ENCODE results near the gene PRKAG2.
A peak's percentile ranks its signal among the peaks of the same experiment; 100 is the strongest.

PRKAG2 gene

DNA sequence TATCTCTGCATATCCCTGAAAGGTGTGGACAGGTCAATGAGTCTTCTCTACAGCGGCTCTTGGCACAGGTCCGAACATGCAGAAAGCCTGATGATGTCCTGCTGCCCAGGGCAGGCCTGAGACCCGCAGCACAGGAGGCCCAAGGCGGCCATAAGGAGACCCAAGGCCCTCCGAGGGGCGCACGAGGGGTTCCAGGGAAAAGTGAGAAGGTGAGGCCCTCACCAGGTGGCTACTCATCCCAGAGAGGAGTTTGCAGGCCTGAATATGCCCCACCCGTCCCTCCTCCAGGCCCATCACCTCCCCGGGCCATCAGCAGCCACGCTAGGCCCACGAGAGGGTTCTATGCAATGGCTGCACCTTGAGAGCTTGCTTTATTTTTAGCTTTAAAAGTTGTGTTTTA is 183.8 kb downstream of the PRKAG2 start:
- no peak for DNase-seq (ENCODE audit: low read depth)

- no peak for DNase-seq (ENCODE audit: low read depth)
Observed at GRCh38 chr7:151692721-151693120, 184.2 kb downstream of the PRKAG2 start.

DNA sequence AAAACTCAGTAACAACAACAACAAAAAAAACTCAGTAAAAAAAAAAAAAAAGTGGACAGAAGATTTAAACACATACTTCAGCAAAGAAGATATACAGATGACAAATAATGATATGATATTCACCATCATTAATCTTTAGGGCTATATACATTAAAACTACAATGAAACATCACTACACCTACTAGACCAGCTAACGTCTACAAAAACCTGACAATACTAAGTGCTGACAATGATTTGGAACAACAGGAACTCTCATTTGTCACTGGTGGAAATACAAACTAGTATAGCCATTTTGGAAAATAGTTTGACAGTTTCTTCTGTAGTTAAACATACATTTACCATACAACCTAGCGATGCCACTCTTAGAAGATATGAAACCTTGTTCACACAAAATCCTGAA is 185.5 kb downstream of the PRKAG2 start:
- no peak for DNase-seq (ENCODE audit: low read depth)

DNA sequence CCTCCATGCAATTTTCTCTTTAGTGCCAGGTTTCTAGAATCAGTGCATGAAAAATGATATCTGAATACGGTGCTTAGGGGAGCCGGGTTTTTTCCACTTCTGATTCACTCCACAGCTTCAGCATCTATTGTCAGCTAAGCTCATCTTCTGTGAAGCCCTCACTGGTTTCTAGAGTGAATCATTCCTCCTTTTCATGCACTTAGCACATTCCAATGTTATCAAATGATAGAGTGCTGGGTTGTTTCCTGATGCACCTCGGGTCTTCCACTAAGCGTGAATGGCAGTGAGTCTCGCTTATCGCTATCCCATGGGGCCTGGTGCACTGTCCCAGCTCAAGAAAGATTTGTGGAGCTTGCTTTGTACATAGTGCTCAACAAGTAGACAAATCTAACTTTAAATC is 186.3 kb downstream of the PRKAG2 start:
- no peak for DNase-seq (ENCODE audit: low read depth)

DNA sequence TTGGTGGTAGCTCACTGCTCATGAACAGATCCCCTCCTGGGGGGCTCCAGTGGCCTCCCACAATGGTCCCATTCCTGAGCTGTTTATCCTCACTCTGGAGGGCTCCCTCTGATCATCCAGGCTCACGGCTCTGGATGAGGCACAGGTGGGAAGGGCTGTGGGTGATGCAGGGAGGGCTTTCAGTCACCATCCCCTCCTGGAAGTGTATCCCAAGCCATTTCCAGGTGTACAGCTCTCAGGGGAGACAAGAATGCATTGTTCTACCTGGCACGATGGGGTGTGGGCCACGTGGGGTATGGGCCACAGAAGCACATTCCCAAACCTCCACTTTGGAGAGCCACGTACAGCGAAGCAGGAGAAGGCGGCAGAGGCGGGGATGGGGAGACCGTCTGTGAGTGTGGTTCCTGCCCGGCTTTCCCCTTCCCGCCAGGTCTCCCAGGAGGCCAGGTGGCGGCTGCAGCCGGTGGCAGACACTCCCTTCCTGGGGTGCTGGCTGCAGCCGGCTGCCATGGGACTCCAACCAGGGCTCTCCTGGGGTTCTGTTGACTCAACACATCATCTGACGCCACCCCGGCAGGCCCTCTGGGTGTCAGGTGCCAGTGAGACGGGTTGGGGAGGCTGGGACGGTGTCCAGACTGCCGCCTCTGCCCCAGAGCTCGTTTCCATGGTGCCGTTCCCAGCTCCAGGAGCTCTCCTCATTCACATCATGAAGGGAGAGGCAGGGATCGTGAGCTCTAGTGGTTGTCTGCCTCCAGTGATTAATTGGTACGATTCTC is 187.5 kb downstream of the PRKAG2 start:
- DNase-seq (ENCODE audit: low read depth), result no peak

DNA sequence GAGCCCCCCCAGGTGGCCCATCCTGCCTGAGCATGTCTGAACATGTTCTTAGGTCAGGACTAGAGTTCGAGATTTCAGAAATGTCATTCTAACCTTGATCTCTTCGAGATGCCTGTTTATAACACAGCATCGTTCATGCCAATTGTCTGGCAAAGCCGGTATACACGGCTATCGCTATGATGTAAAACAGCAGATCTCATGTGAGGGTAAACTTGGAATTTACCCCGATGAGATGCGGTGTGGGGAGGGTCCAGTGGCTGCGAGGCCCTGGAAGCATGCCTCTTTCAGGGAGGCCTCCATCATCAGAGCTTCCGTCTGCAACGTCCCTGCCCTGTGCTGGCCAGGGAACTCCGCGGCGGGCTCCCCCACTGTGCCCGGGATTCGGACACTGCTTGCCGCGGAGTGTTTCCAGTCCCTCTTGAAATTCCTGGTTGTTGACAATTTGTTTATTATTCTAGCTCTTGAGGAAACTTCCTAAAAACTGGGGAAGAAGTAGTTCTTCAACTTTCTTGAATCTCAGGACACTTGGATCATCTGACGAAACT is 188.6 kb downstream of the PRKAG2 start:
- DNase-seq (ENCODE audit: low read depth), result no peak

DNA sequence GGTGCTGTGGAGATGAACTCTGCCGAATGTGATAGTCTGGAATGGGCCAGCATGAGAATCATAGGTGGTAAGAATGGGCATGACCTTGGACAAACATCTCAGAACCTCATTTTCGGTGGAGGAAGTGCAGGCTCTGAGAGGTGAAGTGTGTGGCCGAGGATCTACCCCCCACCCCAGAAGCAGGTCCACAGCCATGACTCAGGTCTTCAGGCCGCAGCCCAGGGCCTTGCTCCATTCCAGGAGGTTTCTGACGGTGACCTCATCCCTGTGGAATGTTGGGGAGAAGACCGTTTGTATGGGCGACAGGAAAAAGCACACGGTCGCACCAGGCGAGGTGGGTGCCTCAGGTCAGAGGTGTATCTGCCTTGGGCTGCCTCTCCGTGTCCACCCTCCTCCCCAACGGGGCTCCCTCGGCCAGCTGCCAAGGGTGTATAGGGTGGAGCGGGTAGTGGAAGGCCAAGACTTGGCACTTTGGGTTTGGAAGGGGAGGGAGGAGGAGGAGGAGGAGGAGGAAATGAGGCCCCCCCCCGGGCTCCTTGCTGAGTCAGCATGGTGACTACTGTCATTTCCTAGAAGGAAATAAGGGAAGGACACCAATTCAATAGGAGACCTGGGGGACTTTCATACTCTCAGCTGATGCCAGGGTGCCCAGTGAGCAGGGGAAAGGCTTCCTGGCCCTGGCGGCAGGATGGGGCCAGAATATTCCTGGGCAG is 189.2 kb downstream of the PRKAG2 start:
- peak; percentile 94 for DNase-seq (ENCODE audit: low read depth)

DNA sequence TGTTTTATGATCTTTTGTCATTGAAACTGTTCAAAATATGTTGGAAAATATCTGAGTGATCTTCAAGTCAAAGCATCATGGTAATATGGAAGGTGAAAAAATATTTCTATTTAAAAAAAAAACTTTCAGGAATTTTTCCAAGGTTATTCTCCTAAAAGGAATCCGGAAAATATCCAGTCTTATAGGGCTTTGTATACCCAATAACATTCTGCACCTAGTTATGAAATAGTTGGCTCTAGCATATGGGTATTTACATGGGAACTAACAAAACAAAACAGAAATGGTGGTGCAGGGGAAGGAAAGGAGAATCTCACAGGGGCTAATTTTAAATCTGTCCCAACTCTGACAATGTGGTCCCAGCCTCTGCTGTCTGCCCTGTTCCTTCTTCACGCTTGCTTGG is 190.1 kb downstream of the PRKAG2 start:
- no peak for DNase-seq (ENCODE audit: low read depth)

DNA sequence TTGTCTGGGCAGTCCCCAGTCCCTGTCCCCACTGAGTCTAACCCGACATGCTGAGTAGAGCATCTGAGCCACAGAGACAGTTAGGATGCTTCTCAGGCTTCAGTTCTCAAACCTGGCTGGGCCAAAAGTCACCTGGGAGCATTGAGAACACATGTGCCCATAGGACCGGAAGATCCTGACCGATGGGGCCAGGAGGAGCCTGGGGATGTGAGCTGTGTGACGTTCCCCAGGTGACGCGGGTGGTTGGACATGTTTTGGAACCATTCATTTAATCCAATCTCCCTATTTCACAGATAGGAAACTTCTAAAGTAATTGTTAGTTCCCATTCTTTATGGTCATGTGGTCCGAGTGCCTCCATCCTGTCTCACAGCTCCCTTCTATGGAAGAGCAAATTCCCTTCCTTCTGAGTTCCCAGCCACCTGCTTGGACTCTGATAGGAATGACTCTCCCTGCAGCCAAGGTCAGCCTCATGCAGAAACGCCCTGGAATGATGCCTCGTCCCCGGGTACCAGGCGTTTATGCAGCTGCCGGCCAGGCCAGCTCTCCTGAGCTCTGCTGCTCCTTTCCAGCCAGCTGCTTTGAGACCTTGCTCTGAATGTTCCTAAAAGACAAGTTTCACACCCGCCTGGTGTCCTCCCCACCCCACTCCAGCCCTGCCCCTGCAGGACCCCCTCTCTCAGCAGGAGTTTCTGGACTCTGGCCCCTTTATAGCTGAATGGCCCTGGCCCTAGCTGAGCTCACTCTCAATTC is 190.7 kb downstream of the PRKAG2 start:
- no peak for DNase-seq (ENCODE audit: low read depth)

GRCh38 chr7:151684408-151685175 is 192.3 kb downstream of the PRKAG2 start:
- no peak for DNase-seq (ENCODE audit: low read depth)

DNA sequence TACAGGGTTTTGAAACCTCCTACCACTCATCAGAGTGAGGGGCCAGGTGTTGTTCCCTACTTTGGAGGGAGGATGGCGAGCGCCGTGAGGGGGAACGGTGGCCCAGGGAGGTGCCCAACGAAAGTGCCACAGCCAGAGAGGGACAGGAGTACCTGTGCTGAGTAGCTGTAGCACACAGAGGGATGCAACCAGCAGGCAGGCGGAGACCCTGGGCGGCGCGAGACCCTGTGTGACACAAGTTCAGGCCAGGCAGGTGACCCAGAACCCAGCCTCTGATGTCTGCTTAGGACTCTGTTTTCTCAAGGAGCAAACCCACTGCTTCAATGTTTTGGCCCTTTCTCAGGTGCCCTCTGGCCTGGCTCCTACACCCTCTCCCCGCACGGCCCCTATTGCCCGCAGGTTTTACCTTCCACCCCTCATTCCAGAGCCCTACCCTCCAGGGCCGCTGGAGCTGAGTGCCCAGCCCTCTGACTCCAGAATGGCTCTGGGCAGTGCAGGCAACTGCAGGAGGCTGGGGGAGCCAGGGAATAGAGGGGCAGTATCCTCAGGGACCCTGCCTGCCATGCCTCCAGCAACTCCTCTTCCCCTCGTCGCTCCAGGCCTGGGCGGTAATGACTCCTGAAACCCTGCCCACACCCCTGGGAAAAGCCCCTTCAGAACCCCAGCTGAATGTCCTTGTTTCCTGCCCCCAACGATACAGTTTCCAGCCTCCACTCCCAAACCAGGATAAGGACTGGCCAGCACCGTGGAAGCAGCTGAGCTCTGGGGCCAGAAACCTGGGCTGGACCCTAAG is 193.1 kb downstream of the PRKAG2 start:
- DNase-seq (ENCODE audit: low read depth), result no peak

DNA sequence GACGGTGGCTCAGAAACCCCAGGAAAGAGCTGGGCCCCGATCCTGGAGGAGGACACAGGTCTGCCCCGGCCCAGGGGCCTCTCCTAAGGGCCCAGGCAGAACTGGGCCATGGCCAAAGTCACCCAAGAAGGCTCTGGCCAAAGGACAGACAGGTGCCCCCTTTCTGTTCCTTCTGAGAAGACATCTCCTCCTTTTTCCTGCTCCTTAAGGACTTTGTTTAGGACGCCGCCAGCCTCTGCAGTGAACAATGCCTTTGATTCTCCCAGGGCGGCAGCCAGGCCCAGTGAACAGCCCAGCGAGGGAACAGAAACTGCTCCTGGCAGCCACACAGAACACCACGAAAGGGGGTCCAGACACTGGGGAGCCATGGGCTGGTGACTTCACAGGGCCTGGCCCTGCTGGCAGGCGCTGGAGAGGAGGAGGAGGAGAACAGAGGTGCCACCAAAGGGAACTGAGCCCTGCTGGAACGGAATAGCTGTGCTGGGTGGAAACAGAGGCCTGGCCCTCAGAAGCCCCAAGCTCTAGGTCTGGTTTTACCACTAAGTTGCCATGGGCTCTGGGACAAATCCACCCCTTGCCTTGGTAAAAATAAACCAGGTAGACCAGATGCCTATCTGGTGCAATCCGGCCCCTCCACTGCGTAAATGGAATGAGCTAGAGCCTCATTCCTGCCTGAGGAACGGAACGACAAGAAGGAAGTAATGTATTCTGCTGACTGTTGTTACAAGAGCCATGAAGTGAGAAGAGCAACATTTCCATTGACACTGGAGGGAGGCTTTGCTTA is 193.9 kb downstream of the PRKAG2 start:
- no peak for DNase-seq (ENCODE audit: low read depth)

DNA sequence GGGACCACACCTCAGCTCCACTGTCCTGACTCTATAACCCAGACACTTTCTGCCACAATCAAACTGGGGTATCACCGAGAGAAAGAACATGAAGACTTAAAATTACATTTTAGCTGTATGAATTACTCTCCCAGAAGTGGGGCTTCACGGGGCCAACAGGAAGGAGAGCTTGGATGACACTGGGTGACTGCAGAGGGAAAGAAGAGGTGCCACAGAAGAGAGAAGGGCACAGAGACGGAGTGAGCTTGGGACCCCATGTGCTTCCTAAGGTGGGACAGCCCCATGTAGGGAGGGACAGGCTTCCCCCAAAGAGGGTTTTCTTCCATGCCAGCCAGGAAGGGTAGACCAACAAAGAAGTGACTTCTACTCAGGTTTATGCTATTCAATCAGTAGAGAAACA is 195.2 kb downstream of the PRKAG2 start:
- no peak for DNase-seq (ENCODE audit: low read depth)

DNA sequence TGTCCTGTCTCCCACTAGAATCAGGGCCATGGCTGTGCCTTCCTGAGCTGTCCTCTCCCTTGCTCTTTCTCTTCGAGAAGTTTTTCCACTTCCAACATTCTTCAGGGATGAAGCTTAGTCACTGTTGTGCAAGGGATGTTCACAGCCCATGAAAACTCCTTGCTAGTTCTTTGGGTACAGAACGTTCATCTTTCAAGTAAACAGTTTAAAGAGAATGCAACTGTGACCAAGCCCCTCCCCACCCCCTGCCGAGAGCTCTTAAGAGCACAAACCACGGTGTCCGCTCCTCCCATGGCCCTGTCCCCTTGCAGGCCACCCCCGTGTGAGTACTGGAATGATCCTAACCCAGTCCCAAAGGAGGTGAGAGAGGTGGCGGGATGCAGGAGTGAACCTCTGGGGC is 196.1 kb downstream of the PRKAG2 start:
- no peak for DNase-seq (ENCODE audit: low read depth)

- no peak for DNase-seq (ENCODE audit: low read depth)
Observed at GRCh38 chr7:151679881-151680612, 196.9 kb downstream of the PRKAG2 start.

GRCh38 chr7:151679071-151679708 is 197.7 kb downstream of the PRKAG2 start:
- DNase-seq (ENCODE audit: low read depth), result no peak

- no peak for DNase-seq (ENCODE audit: low read depth)
Observed at GRCh38 chr7:151678227-151678604, 198.7 kb downstream of the PRKAG2 start.

GRCh38 chr7:151677581-151678226 is 199.2 kb downstream of the PRKAG2 start:
- no peak for DNase-seq (ENCODE audit: low read depth)

DNA sequence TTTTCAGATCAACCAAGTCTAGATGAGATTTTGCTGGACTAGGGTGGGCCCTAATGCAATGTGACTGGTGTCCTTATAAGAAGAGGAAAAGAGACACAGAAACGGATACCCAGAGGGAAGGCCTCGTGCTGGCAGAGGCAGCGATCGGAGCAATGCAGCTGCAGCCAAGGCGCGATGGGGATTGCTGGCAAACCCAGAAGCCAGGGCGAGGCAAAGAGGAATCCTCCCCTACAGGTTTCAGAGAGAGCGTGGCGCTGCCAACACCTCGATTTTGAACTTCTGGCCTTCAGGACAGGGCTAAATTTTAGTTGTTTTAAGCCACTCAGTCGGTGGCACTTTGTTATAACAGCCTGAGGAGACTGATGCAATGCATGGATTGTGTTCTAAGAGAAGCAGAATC is 200.2 kb downstream of the PRKAG2 start:
- no peak for DNase-seq (ENCODE audit: low read depth)

Data from HS-5 (cell line).